Panc1 (cell line): ENCODE measurements around the gene FGA.

Experiments used
- CTCF ChIP-seq: fragments of 450-650 bp; IDR thresholded peaks from 2 replicates; pipeline ENCODE4 v1.5.1; 2017; ENCODE audit warnings: mild to moderate bottlenecking
- REST ChIP-seq, 2 experiments: IDR thresholded peaks; 2 replicates each; pipeline ENCODE4 v1.6.1; 2011 to 2012; ENCODE audit warnings: low read depth in 2 of 2, control low read depth in 1 of 2, low read length in 1 of 2, mild to moderate bottlenecking in 1 of 2, moderate library complexity in 1 of 2; ENCODE audit not compliant: insufficient read depth in 1 of 2
- SIN3A ChIP-seq: IDR thresholded peaks from 2 replicates; pipeline ENCODE4 v1.6.1; 2012; ENCODE audit warnings: low read depth, mild to moderate bottlenecking, low read length, moderate library complexity, borderline replicate concordance; ENCODE audit not compliant: insufficient read depth
- TCF7L2 ChIP-seq: IDR thresholded peaks from 2 replicates; pipeline ENCODE4 v1.6.1; 2011; ENCODE audit warnings: mild to moderate bottlenecking, low read depth, low read length, inconsistent platforms

GRCh38 chr4:154602404-154603020 is 12.0 kb upstream of the FGA start:
- TF ChIP-seq CTCF (no peak), TCF7L2 (no peak), SIN3A (no peak), REST (IDR thresholded peaks at IDR 0.05; ENCODE audit: insufficient read depth in 1 of 2, low read depth in 2 of 2, low read length in 1 of 2) (no peak)
